Chondrocyte (in vitro differentiated cells): Measurements from ENCODE around the gene TTLL5. TPM values are rescaled to one million over a fixed set of nuclear protein-coding genes. Genes with fewer than 3 reads are reported as not detected.
A peak's percentile ranks its signal among the peaks of the same experiment; 100 is the strongest.

Source experiments
- DNase-seq: peaks from one replicate; pipeline ENCODE4 v3.0.0; 2021; ENCODE audit warnings: mixed read lengths, low spot score
- H3K27ac Mint-ChIP-seq: one replicate; pipeline ENCODE4 v1.8.0; 2021; ENCODE audit warnings: mild to moderate bottlenecking, moderate library complexity, mixed read lengths; ENCODE audit not compliant: unreplicated experiment
- H3K27me3 Mint-ChIP-seq: 2 replicates; pipeline ENCODE4 v1.8.0; 2021; ENCODE audit warnings: low read depth, mixed read lengths
- H3K36me3 Mint-ChIP-seq: 2 replicates; pipeline ENCODE4 v1.8.0; 2021; ENCODE audit warnings: low read depth, mixed read lengths
- H3K4me1 Mint-ChIP-seq: 2 replicates; pipeline ENCODE4 v1.8.0; 2021; ENCODE audit warnings: low read depth, mild to moderate bottlenecking, mixed read lengths
- H3K4me3 Mint-ChIP-seq: one replicate; pipeline ENCODE4 v1.8.0; 2021; ENCODE audit warnings: mild to moderate bottlenecking, moderate library complexity, mixed read lengths; ENCODE audit not compliant: unreplicated experiment
- H3K9me3 Mint-ChIP-seq: 2 replicates; pipeline ENCODE4 v1.8.0; 2021; ENCODE audit warnings: low read depth, mixed read lengths
- CTCF ChIP-seq: fragments of 200-600 bp; sonication (generic); IDR thresholded peaks from 2 replicates; pipeline ENCODE4 v1.5.0; 2021; ENCODE audit warnings: antibody characterized with exemption, mild to moderate bottlenecking, moderate library complexity
- total RNA-seq: library from RNA; stranded (reverse); gene quantifications from 3 replicates; pipeline ENCODE4 v1.2.1, GENCODE V29; 2021

TTLL5 gene
- total RNA-seq, 1 donor from 2014 or later: 22.1 TPM

- Mint-ChIP-seq H3K4me1 (peaks cover 5% of the 10 kb centered on the region), H3K27ac (no peak overlapping the region), H3K4me3 (no peak overlapping the region), H3K9me3 (no peaks in the 10 kb centered on the region), H3K27me3 (no peaks in the 10 kb centered on the region), H3K36me3 (peaks cover 22% of the 10 kb centered on the region)
- no peak for TF ChIP-seq CTCF
- no peak for DNase-seq
Observed at GRCh38 chr14:75783602-75784313, 122.7 kb downstream of the TTLL5 start.

GRCh38 chr14:75784314-75784686, 123.3 kb downstream of the TTLL5 start:
- Mint-ChIP-seq H3K27ac (no peak overlapping the region), H3K9me3 (peaks cover 3% of the 10 kb centered on the region), H3K4me3 (no peak overlapping the region), H3K27me3 (no peaks in the 10 kb centered on the region), H3K36me3 (peaks cover 25% of the 10 kb centered on the region), H3K4me1 (peaks cover 4% of the 10 kb centered on the region)
- no peak for TF ChIP-seq CTCF
- DNase-seq: no peak

- H3K36me3 Mint-ChIP-seq: peaks cover 37% of the 10 kb centered on the region
- peaks cover 14% of the 10 kb centered on the region for H3K4me1 Mint-ChIP-seq
- peaks cover 35% of the 10 kb centered on the region for H3K9me3 Mint-ChIP-seq
- no peak for DNase-seq
- TF ChIP-seq CTCF: peak; percentile 47
- peak overlapping the region; percentile 14 for H3K27ac Mint-ChIP-seq
- no peak overlapping the region for H3K4me3 Mint-ChIP-seq
- no peaks in the 10 kb centered on the region for H3K27me3 Mint-ChIP-seq
Observed at GRCh38 chr14:75793806-75794205, 132.8 kb downstream of the TTLL5 start.

GRCh38 chr14:75794615-75795038, 133.6 kb downstream of the TTLL5 start:
- H3K9me3 Mint-ChIP-seq: peaks cover 37% of the 10 kb centered on the region
- no peak for DNase-seq
- peak; percentile 83 for TF ChIP-seq CTCF
- H3K4me3 Mint-ChIP-seq: no peak overlapping the region
- H3K27me3 Mint-ChIP-seq: no peaks in the 10 kb centered on the region
- H3K4me1 Mint-ChIP-seq: peaks cover 14% of the 10 kb centered on the region
- peak overlapping the region; percentile 46 for H3K27ac Mint-ChIP-seq
- H3K36me3 Mint-ChIP-seq: peaks cover 40% of the 10 kb centered on the region

GRCh38 chr14:75800792-75801191, 139.7 kb downstream of the TTLL5 start:
- TF ChIP-seq CTCF: peak; percentile 39
- Mint-ChIP-seq H3K27me3 (no peaks in the 10 kb centered on the region), H3K36me3 (peaks cover 43% of the 10 kb centered on the region), H3K27ac (no peak overlapping the region), H3K9me3 (peaks cover 35% of the 10 kb centered on the region), H3K4me1 (peaks cover 23% of the 10 kb centered on the region), H3K4me3 (no peak overlapping the region)
- no peak for DNase-seq
